GM10266 (cell line): ENCODE measurements around the gene USP44.
"Not testable (repeated sequence)": the region's sequence is repeated elsewhere in the genome, so short reads cannot be mapped to it uniquely, and the experiment has no call there.

ENCODE experiments used
- DNase-seq: peaks from one replicate; pipeline ENCODE4 v3.0.0; 2012; ENCODE audit errors: extremely low spot score
- TF ChIP-seq, protein P1 (sequence below): IDR thresholded peaks from 2 replicates; pipeline ENCODE4 v1.5.1; 2012; ENCODE audit warnings: mild to moderate bottlenecking, low read depth; ENCODE audit not compliant: control insufficient read depth, insufficient read depth; ENCODE audit errors: missing control alignments

The USP44 gene

DNA sequence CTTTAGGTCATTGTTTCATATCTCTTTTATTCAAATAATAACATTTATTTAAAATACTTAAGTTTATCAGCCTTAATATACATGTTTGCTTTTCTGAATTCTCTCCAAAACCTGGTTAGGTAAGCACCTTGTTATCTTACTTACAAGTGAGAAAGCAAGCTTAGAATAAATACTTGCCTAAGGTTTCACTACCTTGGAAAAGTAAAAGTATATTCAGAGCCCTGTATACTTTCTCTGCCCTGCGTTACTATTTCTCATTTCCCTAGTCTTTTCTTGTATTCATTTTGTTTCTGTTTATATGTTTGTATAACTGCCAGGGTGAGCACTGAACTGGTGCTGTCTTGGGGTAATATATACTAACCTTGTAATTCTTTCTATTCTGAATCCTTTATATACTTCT is 55.8 kb downstream of the USP44 start:
- DNase-seq: no peak
- TF ChIP-seq, protein P1, sequence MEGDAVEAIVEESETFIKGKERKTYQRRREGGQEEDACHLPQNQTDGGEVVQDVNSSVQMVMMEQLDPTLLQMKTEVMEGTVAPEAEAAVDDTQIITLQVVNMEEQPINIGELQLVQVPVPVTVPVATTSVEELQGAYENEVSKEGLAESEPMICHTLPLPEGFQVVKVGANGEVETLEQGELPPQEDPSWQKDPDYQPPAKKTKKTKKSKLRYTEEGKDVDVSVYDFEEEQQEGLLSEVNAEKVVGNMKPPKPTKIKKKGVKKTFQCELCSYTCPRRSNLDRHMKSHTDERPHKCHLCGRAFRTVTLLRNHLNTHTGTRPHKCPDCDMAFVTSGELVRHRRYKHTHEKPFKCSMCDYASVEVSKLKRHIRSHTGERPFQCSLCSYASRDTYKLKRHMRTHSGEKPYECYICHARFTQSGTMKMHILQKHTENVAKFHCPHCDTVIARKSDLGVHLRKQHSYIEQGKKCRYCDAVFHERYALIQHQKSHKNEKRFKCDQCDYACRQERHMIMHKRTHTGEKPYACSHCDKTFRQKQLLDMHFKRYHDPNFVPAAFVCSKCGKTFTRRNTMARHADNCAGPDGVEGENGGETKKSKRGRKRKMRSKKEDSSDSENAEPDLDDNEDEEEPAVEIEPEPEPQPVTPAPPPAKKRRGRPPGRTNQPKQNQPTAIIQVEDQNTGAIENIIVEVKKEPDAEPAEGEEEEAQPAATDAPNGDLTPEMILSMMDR: no peak

DNA sequence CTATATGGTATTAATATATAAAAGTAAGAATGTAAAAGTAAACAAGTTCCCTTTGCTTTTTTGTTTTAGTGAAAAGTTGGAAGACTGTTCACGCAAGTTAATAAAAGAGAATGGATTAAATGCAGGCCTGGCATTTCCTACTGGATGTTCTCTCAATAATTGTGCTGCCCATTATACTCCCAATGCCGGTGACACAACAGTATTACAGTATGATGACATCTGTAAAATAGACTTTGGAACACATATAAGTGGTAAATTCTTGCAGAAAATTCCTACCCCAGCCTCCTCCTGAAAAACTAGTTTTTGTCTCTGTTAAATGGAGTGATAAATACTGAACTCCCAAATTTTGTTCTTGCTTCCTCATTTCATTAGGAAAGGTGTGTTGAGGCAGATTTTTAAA is 56.4 kb downstream of the USP44 start:
- no peak for DNase-seq
- TF ChIP-seq, protein P1: no peak

DNA sequence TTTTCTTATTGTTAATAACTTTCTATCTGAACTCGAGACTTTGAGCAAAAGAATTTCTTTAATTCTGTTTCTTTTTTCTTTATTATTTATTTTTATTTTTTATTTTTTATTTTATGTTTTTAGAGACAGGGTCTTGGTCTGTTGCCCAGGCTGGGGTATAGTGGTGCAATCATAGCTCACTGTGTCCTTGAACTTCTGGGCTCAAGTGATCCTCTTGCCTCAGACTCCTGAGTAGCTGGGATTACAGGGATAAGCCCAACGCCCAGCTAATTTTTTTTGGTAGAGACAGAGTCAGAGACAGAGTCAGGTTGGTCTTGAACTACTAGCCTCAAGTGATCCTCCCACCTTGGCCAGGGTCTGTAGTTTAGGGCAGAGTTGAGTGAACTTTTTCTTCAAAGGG is 58.8 kb downstream of the USP44 start:
- DNase-seq: no peak
- TF ChIP-seq, protein P1: no peak

DNA sequence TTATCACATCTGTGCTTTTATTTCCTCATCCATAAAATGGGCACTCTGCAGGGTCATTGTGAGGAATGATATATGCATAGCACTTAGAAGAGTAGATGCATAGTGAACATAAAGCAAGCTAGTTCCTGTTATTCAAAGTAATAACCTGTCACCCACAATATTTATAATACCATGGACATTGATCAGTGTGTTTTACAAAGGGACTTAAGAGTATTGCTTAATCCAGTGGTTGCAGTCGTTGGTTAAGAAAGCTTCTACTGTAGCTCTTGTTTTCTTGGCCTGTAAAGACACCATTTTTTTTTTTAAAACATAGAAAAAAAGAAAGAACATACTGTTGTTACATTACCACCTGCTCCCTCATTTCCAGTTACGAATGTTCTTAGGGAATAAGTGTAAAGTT is 64.3 kb downstream of the USP44 start:
- DNase-seq: no peak
- TF ChIP-seq, protein P1: no peak

DNA sequence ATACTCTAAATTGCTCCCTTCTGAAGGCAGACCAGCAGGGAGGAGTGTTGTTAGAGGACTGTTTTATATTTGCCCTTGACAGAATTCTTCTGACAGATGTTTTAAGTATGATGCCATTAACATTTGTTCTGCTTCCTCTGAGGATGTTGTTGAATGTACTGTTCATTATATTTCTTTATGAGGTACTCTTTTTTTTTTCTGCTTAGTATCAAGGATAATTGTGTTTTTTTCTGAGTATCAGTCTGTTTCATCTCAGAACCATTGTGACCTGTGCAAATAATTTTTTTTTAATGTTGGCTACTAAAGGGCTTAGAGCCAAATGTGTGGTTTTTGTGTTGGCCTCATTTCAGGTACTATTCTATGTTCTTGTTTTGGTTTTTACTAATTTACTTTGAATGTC is 66.8 kb downstream of the USP44 start:
- DNase-seq: no peak
- TF ChIP-seq, protein P1: no peak

GRCh38 chr12:95482564-95482963 is 68.7 kb downstream of the USP44 start:
- DNase-seq: not testable (repeated sequence)

DNA sequence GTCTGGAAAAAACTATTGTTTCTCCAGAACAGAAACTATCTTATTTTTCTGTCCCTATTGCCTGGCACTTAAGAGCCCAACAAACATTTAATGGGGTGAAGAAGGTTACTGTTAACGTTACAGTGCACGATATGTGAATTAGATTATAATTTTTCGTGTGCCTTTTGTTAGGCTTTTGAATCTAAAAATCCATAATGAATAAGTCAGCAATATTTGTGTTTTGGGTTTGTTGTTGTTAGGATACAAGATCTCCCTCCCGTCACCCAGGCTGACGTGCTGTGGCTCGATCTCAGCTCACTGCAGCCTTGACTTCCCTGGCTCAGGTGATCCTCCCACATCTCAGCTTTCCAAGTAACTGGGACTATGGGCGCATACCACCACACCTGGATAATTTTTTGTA is 69.4 kb downstream of the USP44 start:
- TF ChIP-seq, protein P1: no peak
- no peak for DNase-seq

GRCh38 chr12:95481072-95481471 is 70.2 kb downstream of the USP44 start:
- DNase-seq: no peak
- TF ChIP-seq, protein P1: no peak
